Measurements from ENCODE around the gene OTOF. TPM values are rescaled to one million over a fixed set of nuclear protein-coding genes. Genes with fewer than 3 reads are reported as not detected.

The OTOF gene
- total and polyA plus RNA-seq, 2 of the 13 experiments (the other 11 are each of a cell fraction or from before 2014, with no cell fraction given): 0.04 TPM; not detected in 1

DNA sequence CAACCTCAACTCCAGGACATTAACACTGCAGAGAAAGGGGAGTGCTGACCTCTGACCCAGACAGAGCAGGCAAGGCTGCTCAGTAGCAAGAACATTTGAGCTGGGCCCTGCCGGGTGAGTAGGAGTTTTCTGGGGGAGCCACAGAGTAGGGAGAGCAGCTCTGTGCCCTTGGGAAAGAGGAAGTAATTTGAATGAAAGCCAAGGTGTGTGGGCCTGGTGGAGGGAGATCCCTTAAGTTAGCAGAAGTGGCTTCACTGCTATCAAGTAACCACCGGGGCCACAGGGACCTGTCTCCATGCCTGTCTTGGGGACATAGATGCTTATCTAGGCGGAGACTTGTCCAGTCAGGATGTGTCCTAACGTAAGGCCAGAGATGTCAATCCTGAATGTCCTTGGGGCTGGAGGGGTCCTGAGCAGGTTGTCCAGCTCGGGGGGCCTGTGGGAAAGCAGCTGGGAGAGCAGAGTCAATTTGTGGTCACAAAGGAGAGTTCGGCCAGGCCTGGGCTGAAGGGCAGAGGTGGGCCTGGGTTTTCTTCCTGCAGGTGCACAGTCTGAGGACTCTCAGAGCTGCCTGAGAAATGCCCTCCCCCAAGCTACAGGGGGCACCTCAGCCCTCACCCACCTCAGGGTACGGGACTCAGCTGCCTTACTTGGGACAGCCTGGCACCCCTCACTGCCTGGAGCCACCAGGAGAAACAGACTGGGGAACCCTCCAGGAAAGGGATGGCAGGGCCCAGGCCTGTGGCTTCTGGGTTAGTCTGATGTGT, 15.0 kb upstream of the OTOF start (continued):
- TF ChIP-seq, protein P1, sequence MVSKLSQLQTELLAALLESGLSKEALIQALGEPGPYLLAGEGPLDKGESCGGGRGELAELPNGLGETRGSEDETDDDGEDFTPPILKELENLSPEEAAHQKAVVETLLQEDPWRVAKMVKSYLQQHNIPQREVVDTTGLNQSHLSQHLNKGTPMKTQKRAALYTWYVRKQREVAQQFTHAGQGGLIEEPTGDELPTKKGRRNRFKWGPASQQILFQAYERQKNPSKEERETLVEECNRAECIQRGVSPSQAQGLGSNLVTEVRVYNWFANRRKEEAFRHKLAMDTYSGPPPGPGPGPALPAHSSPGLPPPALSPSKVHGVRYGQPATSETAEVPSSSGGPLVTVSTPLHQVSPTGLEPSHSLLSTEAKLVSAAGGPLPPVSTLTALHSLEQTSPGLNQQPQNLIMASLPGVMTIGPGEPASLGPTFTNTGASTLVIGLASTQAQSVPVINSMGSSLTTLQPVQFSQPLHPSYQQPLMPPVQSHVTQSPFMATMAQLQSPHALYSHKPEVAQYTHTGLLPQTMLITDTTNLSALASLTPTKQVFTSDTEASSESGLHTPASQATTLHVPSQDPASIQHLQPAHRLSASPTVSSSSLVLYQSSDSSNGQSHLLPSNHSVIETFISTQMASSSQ (IDR thresholded peaks at IDR 0.05; ENCODE audit: low read depth): no peak
- TF ChIP-seq, protein P1 (CRISPR knock-in tag; IDR thresholded peaks at IDR 0.05; ENCODE audit: borderline replicate concordance): no peak
- TF ChIP-seq, protein P2, sequence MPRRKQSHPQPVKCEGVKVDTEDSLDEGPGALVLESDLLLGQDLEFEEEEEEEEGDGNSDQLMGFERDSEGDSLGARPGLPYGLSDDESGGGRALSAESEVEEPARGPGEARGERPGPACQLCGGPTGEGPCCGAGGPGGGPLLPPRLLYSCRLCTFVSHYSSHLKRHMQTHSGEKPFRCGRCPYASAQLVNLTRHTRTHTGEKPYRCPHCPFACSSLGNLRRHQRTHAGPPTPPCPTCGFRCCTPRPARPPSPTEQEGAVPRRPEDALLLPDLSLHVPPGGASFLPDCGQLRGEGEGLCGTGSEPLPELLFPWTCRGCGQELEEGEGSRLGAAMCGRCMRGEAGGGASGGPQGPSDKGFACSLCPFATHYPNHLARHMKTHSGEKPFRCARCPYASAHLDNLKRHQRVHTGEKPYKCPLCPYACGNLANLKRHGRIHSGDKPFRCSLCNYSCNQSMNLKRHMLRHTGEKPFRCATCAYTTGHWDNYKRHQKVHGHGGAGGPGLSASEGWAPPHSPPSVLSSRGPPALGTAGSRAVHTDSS (CRISPR knock-in tag; conservative IDR thresholded peaks at IDR 0.05): no peak

DNA sequence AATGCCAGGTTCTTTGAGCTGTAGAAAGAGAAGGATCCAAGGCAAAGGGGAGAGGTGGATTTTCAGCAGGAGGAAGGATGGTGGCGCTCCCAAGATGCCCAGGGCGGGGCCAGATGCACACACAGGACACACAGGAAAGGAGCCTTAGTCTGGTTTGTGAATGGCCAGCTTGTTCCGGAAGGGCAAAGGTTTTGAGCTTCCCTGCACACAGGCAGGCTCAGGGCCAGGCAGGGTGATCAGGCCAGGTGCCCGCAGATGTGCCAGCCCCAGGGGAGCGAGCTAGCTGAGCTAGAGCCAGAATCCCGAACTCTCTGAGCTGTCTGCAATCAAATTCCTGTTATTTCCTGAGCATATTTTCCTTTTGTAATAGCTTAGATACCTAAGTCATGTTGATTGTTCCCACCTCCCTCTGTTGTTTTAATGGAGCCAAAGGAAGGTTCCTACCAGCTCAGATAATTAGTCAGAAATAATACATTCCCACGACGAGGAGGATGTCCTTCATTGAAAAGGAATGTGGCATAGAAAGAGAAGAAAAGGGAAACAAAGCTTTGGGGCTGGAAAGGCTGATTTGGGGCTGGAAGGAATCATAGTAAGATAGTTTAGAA, 13.7 kb upstream of the OTOF start:
- CTCF ChIA-PET (ENCODE audit: low intra/inter-chr PET ratio, low total read pairs): no interaction called here
- 31% methylated on average over 8 of the region's 8 CpGs for WGBS (ENCODE audit: low lambda C conversion rate)
- H2AFZ ChIP-seq (ENCODE audit: low read length): no peak overlapping the region
- H3K9ac ChIP-seq (ENCODE audit: insufficient read depth, low read depth, low read length): no peak overlapping the region
- BruUV-seq (replicated peaks): no TSS peak
- H3K4me2 ChIP-seq (ENCODE audit: low read depth, low read length): no peak overlapping the region
- H3K4me1 ChIP-seq (ENCODE audit: insufficient read depth, low read length): no peaks in the 10 kb centered on the region
- H3K27me3 ChIP-seq (ENCODE audit: control insufficient read depth in 1 of 2, insufficient read depth in 2 of 2, low read length in 2 of 2): peaks cover 3 to 88% of the 10 kb centered on the region in 2 experiments; a peak in 4 of 5 replicates
- no peaks in the 10 kb centered on the region for H3K36me3 ChIP-seq (replicated peaks in 1 of 2; ENCODE audit: control insufficient read depth in 1 of 2, insufficient read depth in 2 of 2, low read length in 2 of 2)
- H4K20me1 ChIP-seq (ENCODE audit: insufficient read depth, low read length): no peaks in the 10 kb centered on the region
- POLR2A ChIA-PET: no interaction called here
- H3K27ac ChIP-seq (ENCODE audit: extremely low read length, insufficient read depth, low read length): no peak overlapping the region
- H3K4me3 ChIP-seq (replicated peaks in 1 of 3; ENCODE audit: insufficient read depth in 1 of 3, low read depth in 2 of 3, low read length in 3 of 3): no peak overlapping the region
- intact Hi-C loops (cut with micrococcal nuclease; ENCODE audit: unreplicated experiment) (loop anchor here (10.0 kb wide), 1 partner anchor 83 kb away; no protein-coding TSS in a partner anchor), in situ Hi-C loops (cut with HindIII; ENCODE audit: extremely low pct_ligation_motif_present, low pct_unique_long_range_greater_than_20kb) (no loop called here)
- DNase-seq (ENCODE audit: low spot score) (no peak), ATAC-seq (no peak), FAIRE-seq (no peak)
- no peaks in the 10 kb centered on the region for H3K79me2 ChIP-seq (ENCODE audit: insufficient read depth, low read length)
- H3K9me3 ChIP-seq (ENCODE audit: low read length): no peaks in the 10 kb centered on the region
- TF ChIP-seq RBAK (CRISPR knock-in tag; IDR thresholded peaks at IDR 0.05): no peak
- TF ChIP-seq ZNF839 (CRISPR knock-in tag; IDR thresholded peaks at IDR 0.05; ENCODE audit: borderline replicate concordance): no peak
- TF ChIP-seq NR2F2 (IDR thresholded peaks at IDR 0.05; ENCODE audit: borderline replicate concordance, low read depth): no peak

Measured in HepG2 (cell line).